ENCODE results near the gene KCNJ12.

DNA sequence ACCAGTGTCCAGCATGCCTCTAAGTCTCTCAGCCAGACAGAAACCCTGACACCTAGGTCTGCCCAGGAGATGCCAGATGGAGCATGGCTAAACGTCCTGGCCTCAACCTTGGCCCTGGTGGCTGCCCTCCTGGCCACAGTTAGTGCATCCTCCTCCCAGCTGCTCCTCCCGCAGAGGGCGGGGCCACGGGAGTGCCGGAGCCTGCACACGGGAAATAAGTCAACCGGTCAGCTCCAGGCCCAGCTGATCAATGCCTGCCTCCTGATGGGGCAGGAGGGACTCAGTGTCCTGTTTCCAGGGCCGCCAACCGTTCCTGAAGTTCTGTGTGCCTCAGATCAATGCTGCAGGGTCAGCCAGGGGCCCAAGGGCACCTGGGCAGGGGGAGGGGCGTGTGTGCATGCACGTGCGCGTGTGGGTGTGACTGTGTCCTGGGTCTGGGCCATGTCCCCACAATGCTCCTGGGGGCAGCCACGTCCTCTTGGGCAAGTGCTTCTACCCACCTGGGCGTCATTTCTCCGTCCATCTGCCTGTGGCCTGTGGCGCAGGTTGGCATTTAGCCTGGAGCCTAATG lies 4.6 kb upstream of the KCNJ12 start:
- no peak for TF ChIP-seq POLR2A (IDR thresholded peaks at IDR 0.05)
- TF ChIP-seq, protein P1, sequence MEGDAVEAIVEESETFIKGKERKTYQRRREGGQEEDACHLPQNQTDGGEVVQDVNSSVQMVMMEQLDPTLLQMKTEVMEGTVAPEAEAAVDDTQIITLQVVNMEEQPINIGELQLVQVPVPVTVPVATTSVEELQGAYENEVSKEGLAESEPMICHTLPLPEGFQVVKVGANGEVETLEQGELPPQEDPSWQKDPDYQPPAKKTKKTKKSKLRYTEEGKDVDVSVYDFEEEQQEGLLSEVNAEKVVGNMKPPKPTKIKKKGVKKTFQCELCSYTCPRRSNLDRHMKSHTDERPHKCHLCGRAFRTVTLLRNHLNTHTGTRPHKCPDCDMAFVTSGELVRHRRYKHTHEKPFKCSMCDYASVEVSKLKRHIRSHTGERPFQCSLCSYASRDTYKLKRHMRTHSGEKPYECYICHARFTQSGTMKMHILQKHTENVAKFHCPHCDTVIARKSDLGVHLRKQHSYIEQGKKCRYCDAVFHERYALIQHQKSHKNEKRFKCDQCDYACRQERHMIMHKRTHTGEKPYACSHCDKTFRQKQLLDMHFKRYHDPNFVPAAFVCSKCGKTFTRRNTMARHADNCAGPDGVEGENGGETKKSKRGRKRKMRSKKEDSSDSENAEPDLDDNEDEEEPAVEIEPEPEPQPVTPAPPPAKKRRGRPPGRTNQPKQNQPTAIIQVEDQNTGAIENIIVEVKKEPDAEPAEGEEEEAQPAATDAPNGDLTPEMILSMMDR (IDR thresholded peaks at IDR 0.05): no peak
- no peak for TF ChIP-seq POLR2AphosphoS5 (IDR thresholded peaks at IDR 0.05)
